Medulla oblongata (tissue), 1 donor: ENCODE measurements around the gene CACNA1C.

Experiments used
- DNase-seq: peaks from one replicate; pipeline ENCODE4 v3.0.0-alpha.2; 2015; ENCODE audit errors: extremely low spot score

CACNA1C gene

GRCh38 chr12:2645460-2645859 lies 592.7 kb downstream of the CACNA1C start:
- no peak for DNase-seq

GRCh38 chr12:2646341-2646740 lies 593.6 kb downstream of the CACNA1C start:
- DNase-seq: no peak

- no peak for DNase-seq
Observed at GRCh38 chr12:2647186-2647585, 594.4 kb downstream of the CACNA1C start.

- no peak for DNase-seq
Observed at GRCh38 chr12:2648406-2648805, 595.6 kb downstream of the CACNA1C start.

GRCh38 chr12:2649201-2650030 lies 596.6 kb downstream of the CACNA1C start:
- DNase-seq: no peak

- DNase-seq: no peak
Observed at GRCh38 chr12:2650261-2651067, 597.7 kb downstream of the CACNA1C start.

GRCh38 chr12:2651068-2651965 lies 598.5 kb downstream of the CACNA1C start:
- no peak for DNase-seq

GRCh38 chr12:2652011-2652400 lies 599.2 kb downstream of the CACNA1C start:
- no peak for DNase-seq

- DNase-seq: no peak
Observed at GRCh38 chr12:2652401-2653081, 599.8 kb downstream of the CACNA1C start.

GRCh38 chr12:2653461-2653965 lies 600.7 kb downstream of the CACNA1C start:
- DNase-seq: no peak

- no peak for DNase-seq
Observed at GRCh38 chr12:2654311-2654710, 601.5 kb downstream of the CACNA1C start.

- DNase-seq: no peak
Observed at GRCh38 chr12:2654741-2655140, 602.0 kb downstream of the CACNA1C start.

- DNase-seq: no peak
Observed at GRCh38 chr12:2662524-2662923, 609.7 kb downstream of the CACNA1C start.

GRCh38 chr12:2664721-2665577 lies 612.2 kb downstream of the CACNA1C start:
- no peak for DNase-seq

GRCh38 chr12:2666411-2666810 lies 613.6 kb downstream of the CACNA1C start:
- DNase-seq: no peak

- no peak for DNase-seq
Observed at GRCh38 chr12:2666846-2667245, 614.1 kb downstream of the CACNA1C start.

GRCh38 chr12:2667716-2668440 lies 615.1 kb downstream of the CACNA1C start:
- DNase-seq: no peak

GRCh38 chr12:2668816-2669215 lies 616.0 kb downstream of the CACNA1C start:
- DNase-seq: no peak

GRCh38 chr12:2669560-2669959 lies 616.8 kb downstream of the CACNA1C start:
- no peak for DNase-seq
